Ovary (tissue), 9 donors: ENCODE results near the gene MED6. TPM values are rescaled to one million over a fixed set of nuclear protein-coding genes. Genes with fewer than 3 reads are reported as not detected.
A peak's percentile ranks its signal among the peaks of the same experiment; 100 is the strongest.

Experiments
- DNase-seq, 5 donors: peaks; one replicate each; pipeline ENCODE4 v3.0.0-alpha.2; 2019 to 2020
- H3K27ac ChIP-seq, 2 donors: fragments of 200-600 bp; one replicate each; pipeline versions ENCODE4 v1.5.1 to v1.8.0; 2019 to 2022
- H3K27me3 ChIP-seq: fragments of 200-600 bp; one replicate; pipeline ENCODE4 v1.8.0; 2022
- H3K36me3 ChIP-seq: fragments of 200-600 bp; sonication (generic); one replicate; pipeline ENCODE4 v1.5.1; 2019
- H3K4me1 ChIP-seq: one replicate; pipeline ENCODE4 v1.8.1; 2013; ENCODE audit warnings: mild to moderate bottlenecking, moderate library complexity; ENCODE audit not compliant: insufficient read depth
- H3K4me3 ChIP-seq: fragments of 200-600 bp; sonication (generic); one replicate; pipeline ENCODE4 v1.5.1; 2017
- H3K9me3 ChIP-seq, 2 donors: fragments of 200-600 bp in 1 of 2; sonication (generic) in 1 of 2; one replicate each; pipeline versions ENCODE4 v1.5.1 to v1.8.1; 2013 to 2019; ENCODE audit warnings: mild to moderate bottlenecking in 1 of 2, moderate library complexity in 1 of 2
- CTCF ChIP-seq, 3 donors: fragments of 450-650 bp in 2 of 3; fragments of 200-600 bp in 1 of 3; IDR thresholded peaks; one replicate each; pipeline versions ENCODE4 v1.5.1 to v1.8.0; 2016 to 2022; ENCODE audit warnings: antibody characterized with exemption in 3 of 3, mild to moderate bottlenecking in 1 of 3
- EP300 ChIP-seq: sonication (generic); formaldehyde crosslinking; IDR thresholded peaks from one replicate; pipeline ENCODE4 v1.6.1; 2017; ENCODE audit warnings: antibody characterized with exemption
- POLR2A ChIP-seq: fragments of 450-650 bp; IDR thresholded peaks from one replicate; pipeline ENCODE4 v1.6.1; 2017; ENCODE audit warnings: antibody characterized with exemption, mild to moderate bottlenecking, moderate library complexity
- WGBS, 3 donors: extraction: QIAGEN DNeasy Blood & Tissue Kit in 1 of 3; methylation state at CpG; one replicate each; pipeline versions ENCODE4 v1.1.5 to v1.1.7; 2013 to 2017; 5-methylcytosine and 5-hydroxymethylcytosine counted together
- intact Hi-C, 4 donors: fragments of 100-400 bp; cut with DNase I; formaldehyde crosslinking; loops; one replicate each; pipeline versions ENCODE4 v1.11.0 to v1.15.1; 2022 to 2023
- polyA plus RNA-seq, 2 donors: library from polyadenylated mRNA; stranded (reverse); fragments of 200-250 nt in 1 of 2; fragments of 350-450 nt in 1 of 2; fragmentation: Illumina TruSeq in 1 of 2; extraction: RNeasy Lipid Tissue Mini Kit (QIAGEN cat#74804) in 1 of 2; gene quantifications; one replicate each; pipeline ENCODE4 v1.2.3, GENCODE V29; 2013 to 2014
- total RNA-seq, 7 donors: library from RNA; depleted of rRNA in 2 of 7; stranded (reverse); fragments of >200 nt in 2 of 7; fragmentation: NEBNext Ultra II Directional in 3 of 7; extraction: Animal tissue kit (Norgen Biotek cat#: 25700) in 3 of 7; gene quantifications; one replicate each; pipeline versions ENCODE4 v1.1.0 to v1.2.4, GENCODE V29; 2016 to 2023
- donor health status: DM: no; HTN: no; CAD: no; lungs with moderate emphysema.
- donor health status: DM: no; HTN: no; CAD: no.
- donor health status: Bipolar disorder and iron deficiency.
- donor health status: DM: yes; HTN: yes; CAD: no.
- donor health status: DM: no; HTN: no; CAD: no.
- donor health status: DM: yes; HTN: yes; CAD: no.

MED6 gene
- total and polyA plus RNA-seq, 9 donors: 20.0 to 41.5 (median 35.8) TPM

- H3K36me3 ChIP-seq: no peaks in the 10 kb centered on the region
- H3K9me3 ChIP-seq: no peaks in the 10 kb centered on the region
- no peaks in the 10 kb centered on the region for H3K4me1 ChIP-seq
- WGBS, 3 donors: 85 to 92% (median 91%) methylated on average over 3 of the region's 3 CpGs
- no peak overlapping the region for H3K4me3 ChIP-seq
- DNase-seq: no peak
- intact Hi-C loops: no loop called here
- TF ChIP-seq EP300 (no peak), CTCF (IDR thresholded peaks at IDR 0.05) (no peak), POLR2A (no peak)
- H3K27me3 ChIP-seq: no peaks in the 10 kb centered on the region
- H3K27ac ChIP-seq: no peak overlapping the region
These were observed 16.2 kb upstream of the MED6 start for GRCh38 chr14:70616646-70617045.

- DNase-seq: no peak
- no peaks in the 10 kb centered on the region for H3K9me3 ChIP-seq
- no peak overlapping the region for H3K4me3 ChIP-seq
- H3K4me1 ChIP-seq: no peaks in the 10 kb centered on the region
- intact Hi-C loops: no loop called here
- no peaks in the 10 kb centered on the region for H3K36me3 ChIP-seq
- TF ChIP-seq POLR2A (no peak), EP300 (no peak), CTCF (IDR thresholded peaks at IDR 0.05) (no peak)
- H3K27ac ChIP-seq: no peak overlapping the region
- no peaks in the 10 kb centered on the region for H3K27me3 ChIP-seq
- 51 to 56% (median 51%) methylated on average over 3 of the region's 3 CpGs for WGBS, 3 donors
These were observed 10.8 kb upstream of the MED6 start for GRCh38 chr14:70611216-70611615.

- TF ChIP-seq POLR2A (no peak), EP300 (no peak), CTCF (IDR thresholded peaks at IDR 0.05) (no peak)
- Histone ChIP-seq H3K27me3 (no peaks in the 10 kb centered on the region), H3K4me1 (peaks cover 5% of the 10 kb centered on the region), H3K9me3 (no peaks in the 10 kb centered on the region), H3K27ac (no peak overlapping the region), H3K4me3 (no peak overlapping the region), H3K36me3 (no peaks in the 10 kb centered on the region)
- DNase-seq: no peak
- WGBS, 3 donors: 85 to 92% (median 88%) methylated on average over 2 of the region's 2 CpGs
- intact Hi-C loops: no loop called here
These were observed 1.8 kb upstream of the MED6 start for GRCh38 chr14:70602254-70602653.

- no peaks in the 10 kb centered on the region for H3K36me3 ChIP-seq
- peaks cover 5% of the 10 kb centered on the region for H3K4me1 ChIP-seq
- H3K9me3 ChIP-seq: no peaks in the 10 kb centered on the region
- WGBS, 3 donors: 3 to 5% (median 4%) methylated on average over 3 of the region's 3 CpGs
- no peaks in the 10 kb centered on the region for H3K27me3 ChIP-seq
- H3K4me3 ChIP-seq: peak overlapping the region; percentile 87
- H3K27ac ChIP-seq: peak overlapping the region in 1 of 2 donors; percentile 50
- TF ChIP-seq CTCF (IDR thresholded peaks at IDR 0.05): no peak
- TF ChIP-seq POLR2A: no peak
- no peak for TF ChIP-seq EP300
- intact Hi-C loops: no loop called here
- no peak for DNase-seq
These were observed 707 bp upstream of the MED6 start for GRCh38 chr14:70601162-70601561.

GRCh38 chr14:70599345-70599744, 1.1 kb downstream of the MED6 start:
- Histone ChIP-seq H3K4me3 (peak overlapping the region; percentile 87), H3K27ac (no peak overlapping the region), H3K27me3 (no peaks in the 10 kb centered on the region), H3K36me3 (no peaks in the 10 kb centered on the region), H3K4me1 (peaks cover 5% of the 10 kb centered on the region), H3K9me3 (no peaks in the 10 kb centered on the region)
- intact Hi-C loops: no loop called here
- WGBS, 3 donors: 47 to 57% (median 52%) methylated on average over 1 of the region's 1 CpG
- DNase-seq: no peak
- TF ChIP-seq POLR2A (no peak), EP300 (no peak), CTCF (IDR thresholded peaks at IDR 0.05) (no peak)
